Liver (tissue), 9 donors: ENCODE results near the gene TNFRSF1B. TPM values are rescaled to one million over a fixed set of nuclear protein-coding genes. Genes with fewer than 3 reads are reported as not detected.

Source experiments
- DNase-seq: peaks from one replicate; pipeline ENCODE4 v3.0.0-alpha.2; 2017; ENCODE audit warnings: low spot score
- H3K27ac ChIP-seq, 2 donors: one replicate each; pipeline ENCODE4 v1.7.0; 2013; ENCODE audit warnings: inconsistent platforms in 2 of 2, low read length in 2 of 2, control low read depth in 1 of 2, low read depth in 1 of 2, mild to moderate bottlenecking in 1 of 2
- H3K27me3 ChIP-seq, 4 donors: one replicate each; pipeline versions ENCODE4 v1.6.1 to v1.7.0; 2013; ENCODE audit warnings: low read length in 3 of 4, inconsistent platforms in 1 of 4, mild to moderate bottlenecking in 1 of 4, moderate library complexity in 1 of 4; ENCODE audit not compliant: control insufficient read depth in 4 of 4, insufficient read depth in 4 of 4
- H3K36me3 ChIP-seq, 4 donors: one replicate each; pipeline versions ENCODE4 v1.6.1 to v1.7.0; 2013; ENCODE audit warnings: low read length in 3 of 4, mild to moderate bottlenecking in 3 of 4, low read depth in 1 of 4, moderate library complexity in 1 of 4; ENCODE audit not compliant: control insufficient read depth in 4 of 4, insufficient read depth in 3 of 4
- H3K4me1 ChIP-seq, 4 donors: one replicate each; pipeline versions ENCODE4 v1.6.1 to v1.7.0; 2013; ENCODE audit warnings: low read length in 3 of 4, mild to moderate bottlenecking in 3 of 4, moderate library complexity in 1 of 4; ENCODE audit not compliant: control insufficient read depth in 4 of 4, insufficient read depth in 4 of 4
- H3K4me3 ChIP-seq, 3 donors: one replicate each; pipeline versions ENCODE4 v1.6.1 to v1.7.0; 2013; ENCODE audit warnings: low read length in 3 of 3, control low read depth in 1 of 3, low read depth in 1 of 3, mild to moderate bottlenecking in 1 of 3
- H3K9ac ChIP-seq, 2 donors: one replicate each; pipeline ENCODE4 v1.7.0; 2013; ENCODE audit warnings: low read length in 2 of 2, mild to moderate bottlenecking in 2 of 2, moderate library complexity in 2 of 2, control low read depth in 1 of 2, low read depth in 1 of 2
- H3K9me3 ChIP-seq, 4 donors: one replicate each; pipeline versions ENCODE4 v1.6.1 to v1.7.0; 2013; ENCODE audit warnings: low read length in 3 of 4; ENCODE audit not compliant: control insufficient read depth in 4 of 4
- EGR1 ChIP-seq, 2 donors: IDR thresholded peaks; 2 replicates each; pipeline ENCODE4 v1.6.1; 2016 to 2018; ENCODE audit warnings: antibody characterized with exemption in 2 of 2, low read depth in 2 of 2
- FOXA1 ChIP-seq: IDR thresholded peaks from 2 replicates; pipeline ENCODE4 v1.6.1; 2016; ENCODE audit warnings: antibody characterized with exemption
- FOXA2 ChIP-seq: IDR thresholded peaks from 2 replicates; pipeline ENCODE4 v1.6.1; 2016; ENCODE audit warnings: antibody characterized with exemption
- GABPA ChIP-seq, 2 donors: IDR thresholded peaks in 1 of 2; conservative IDR thresholded peaks in 1 of 2; 2 replicates each; pipeline ENCODE4 v1.6.1; 2016; ENCODE audit warnings: antibody characterized with exemption in 2 of 2, mild to moderate bottlenecking in 1 of 2, moderate library complexity in 1 of 2
- HNF4A ChIP-seq, 2 donors: conservative IDR thresholded peaks; 2 replicates each; pipeline ENCODE4 v1.6.1; 2016; ENCODE audit warnings: antibody characterized with exemption in 2 of 2, mild to moderate bottlenecking in 2 of 2
- HNF4G ChIP-seq: IDR thresholded peaks from 2 replicates; pipeline ENCODE4 v1.6.1; 2016; ENCODE audit warnings: antibody characterized with exemption
- JUND ChIP-seq, 2 donors: IDR thresholded peaks; 2 replicates each; pipeline ENCODE4 v1.6.1; 2016; ENCODE audit warnings: antibody characterized with exemption in 2 of 2
- NR2F2 ChIP-seq: IDR thresholded peaks from 2 replicates; pipeline ENCODE4 v1.6.1; 2016; ENCODE audit warnings: antibody characterized with exemption
- RAD21 ChIP-seq, 2 donors: IDR thresholded peaks; 2 replicates each; pipeline ENCODE4 v1.6.1; 2016; ENCODE audit warnings: antibody characterized with exemption in 2 of 2, mild to moderate bottlenecking in 2 of 2
- RXRA ChIP-seq, 2 donors: IDR thresholded peaks; 2 replicates each; pipeline ENCODE4 v1.6.1; 2017 to 2018; ENCODE audit warnings: antibody characterized with exemption in 2 of 2, mild to moderate bottlenecking in 1 of 2
- SP1 ChIP-seq: IDR thresholded peaks from 2 replicates; pipeline ENCODE4 v1.6.1; 2018; ENCODE audit warnings: antibody characterized with exemption, mild to moderate bottlenecking
- TAF1 ChIP-seq: conservative IDR thresholded peaks from 2 replicates; pipeline ENCODE4 v1.6.1; 2016; ENCODE audit warnings: antibody characterized with exemption, mild to moderate bottlenecking
- YY1 ChIP-seq: IDR thresholded peaks from 2 replicates; pipeline ENCODE4 v1.6.1; 2016; ENCODE audit warnings: antibody characterized with exemption, mild to moderate bottlenecking
- WGBS: extraction: QIAGEN DNeasy Blood & Tissue Kit; methylation state at CpG from one replicate; pipeline ENCODE4 v1.1.7; 2013; 5-methylcytosine and 5-hydroxymethylcytosine counted together
- polyA plus RNA-seq, 2 donors: library from polyadenylated mRNA; stranded (reverse) in 1 of 2; unstranded in 1 of 2; fragments of 200-250 nt in 1 of 2; fragments of >200 nt in 1 of 2; fragmentation: Nextera tagmentation in 1 of 2; extraction: Ambion mirVana in 1 of 2; gene quantifications; one replicate each; pipeline versions ENCODE4 v1.2.1 to v1.2.3, GENCODE V29; 2013 to 2015
- total RNA-seq, 2 donors: library from RNA; depleted of rRNA; stranded (reverse); fragments of >200 nt; gene quantifications; one replicate each; pipeline ENCODE4 v1.2.3, GENCODE V29; 2014
- TF ChIP-seq, protein P1 (sequence below): fragments of 150-350 bp; IDR thresholded peaks from 2 replicates; pipeline ENCODE4 v1.5.1; 2017; ENCODE audit warnings: improper control_type of control experiment, low read depth, low read length; ENCODE audit not compliant: missing input control
- TF ChIP-seq, protein P2 (sequence below): IDR thresholded peaks from 2 replicates; pipeline ENCODE4 v1.6.1; 2016; ENCODE audit warnings: antibody characterized with exemption
- TF ChIP-seq, protein P3 (sequence below): IDR thresholded peaks from 2 replicates; pipeline ENCODE4 v1.6.1; 2016; ENCODE audit warnings: antibody characterized with exemption
- TF ChIP-seq, protein P4 (sequence below): IDR thresholded peaks from 2 replicates; pipeline ENCODE4 v1.6.1; 2016; ENCODE audit warnings: antibody characterized with exemption, mild to moderate bottlenecking
- TF ChIP-seq, protein P5 (sequence below): IDR thresholded peaks from 2 replicates; pipeline ENCODE4 v1.6.1; 2016; ENCODE audit warnings: antibody characterized with exemption
- donor health status: healthy.
- donor health status: healthy.
- donor health status: healthy.
- donor health status: healthy.
- donor health status: healthy.

TNFRSF1B gene
- total and polyA plus RNA-seq, 4 donors, result 7.2 to 19.6 (median 16.5) TPM

DNA sequence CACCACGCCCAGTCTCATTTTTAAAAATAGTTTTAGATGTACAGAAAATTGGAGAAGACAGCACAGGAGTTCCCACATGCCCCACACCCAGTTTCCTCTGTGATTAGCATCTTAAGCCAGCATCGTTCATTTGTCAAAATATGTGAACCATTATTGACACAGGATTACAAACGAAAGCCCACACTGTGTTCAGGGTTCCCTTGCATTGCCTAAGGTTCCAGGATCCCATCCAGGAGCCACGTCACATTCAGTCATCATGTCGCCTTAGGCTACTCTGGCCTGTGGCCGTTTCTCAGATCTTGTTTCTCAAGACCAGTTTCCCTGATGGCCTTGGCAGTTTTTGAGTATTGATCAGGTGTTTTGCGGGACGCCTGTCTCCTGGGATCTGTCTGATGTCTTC is 34.7 kb upstream of the TNFRSF1B start:
- 68% methylated on average over 8 of the region's 8 CpGs for WGBS
- DNase-seq, result no peak
- Histone ChIP-seq H3K36me3 (no peaks in the 10 kb centered on the region), H3K27ac (no peak overlapping the region), H3K9ac (no peak overlapping the region), H3K4me1 (peaks cover 3 to 12% (median 7%) of the 10 kb centered on the region in 4 donors), H3K27me3 (no peaks in the 10 kb centered on the region), H3K4me3 (no peak overlapping the region), H3K9me3 (no peaks in the 10 kb centered on the region)
- TF ChIP-seq, protein P1, sequence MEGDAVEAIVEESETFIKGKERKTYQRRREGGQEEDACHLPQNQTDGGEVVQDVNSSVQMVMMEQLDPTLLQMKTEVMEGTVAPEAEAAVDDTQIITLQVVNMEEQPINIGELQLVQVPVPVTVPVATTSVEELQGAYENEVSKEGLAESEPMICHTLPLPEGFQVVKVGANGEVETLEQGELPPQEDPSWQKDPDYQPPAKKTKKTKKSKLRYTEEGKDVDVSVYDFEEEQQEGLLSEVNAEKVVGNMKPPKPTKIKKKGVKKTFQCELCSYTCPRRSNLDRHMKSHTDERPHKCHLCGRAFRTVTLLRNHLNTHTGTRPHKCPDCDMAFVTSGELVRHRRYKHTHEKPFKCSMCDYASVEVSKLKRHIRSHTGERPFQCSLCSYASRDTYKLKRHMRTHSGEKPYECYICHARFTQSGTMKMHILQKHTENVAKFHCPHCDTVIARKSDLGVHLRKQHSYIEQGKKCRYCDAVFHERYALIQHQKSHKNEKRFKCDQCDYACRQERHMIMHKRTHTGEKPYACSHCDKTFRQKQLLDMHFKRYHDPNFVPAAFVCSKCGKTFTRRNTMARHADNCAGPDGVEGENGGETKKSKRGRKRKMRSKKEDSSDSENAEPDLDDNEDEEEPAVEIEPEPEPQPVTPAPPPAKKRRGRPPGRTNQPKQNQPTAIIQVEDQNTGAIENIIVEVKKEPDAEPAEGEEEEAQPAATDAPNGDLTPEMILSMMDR, result no peak
- no peak for TF ChIP-seq GABPA (IDR thresholded peaks at IDR 0.05 in 1 of 2, conservative IDR thresholded peaks at IDR 0.05 in 1 of 2)
- peak; percentile 68 for TF ChIP-seq FOXA2
- TF ChIP-seq, protein P2, sequence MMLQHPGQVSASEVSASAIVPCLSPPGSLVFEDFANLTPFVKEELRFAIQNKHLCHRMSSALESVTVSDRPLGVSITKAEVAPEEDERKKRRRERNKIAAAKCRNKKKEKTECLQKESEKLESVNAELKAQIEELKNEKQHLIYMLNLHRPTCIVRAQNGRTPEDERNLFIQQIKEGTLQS, result no peak
- TF ChIP-seq RXRA (IDR thresholded peaks at IDR 0.05), result peak in 1 of 2 donors; percentile 80
- no peak for TF ChIP-seq NR2F2
- TF ChIP-seq SP1, result no peak
- TF ChIP-seq, protein P3, sequence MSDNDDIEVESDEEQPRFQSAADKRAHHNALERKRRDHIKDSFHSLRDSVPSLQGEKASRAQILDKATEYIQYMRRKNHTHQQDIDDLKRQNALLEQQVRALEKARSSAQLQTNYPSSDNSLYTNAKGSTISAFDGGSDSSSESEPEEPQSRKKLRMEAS, result no peak
- TF ChIP-seq, protein P4, sequence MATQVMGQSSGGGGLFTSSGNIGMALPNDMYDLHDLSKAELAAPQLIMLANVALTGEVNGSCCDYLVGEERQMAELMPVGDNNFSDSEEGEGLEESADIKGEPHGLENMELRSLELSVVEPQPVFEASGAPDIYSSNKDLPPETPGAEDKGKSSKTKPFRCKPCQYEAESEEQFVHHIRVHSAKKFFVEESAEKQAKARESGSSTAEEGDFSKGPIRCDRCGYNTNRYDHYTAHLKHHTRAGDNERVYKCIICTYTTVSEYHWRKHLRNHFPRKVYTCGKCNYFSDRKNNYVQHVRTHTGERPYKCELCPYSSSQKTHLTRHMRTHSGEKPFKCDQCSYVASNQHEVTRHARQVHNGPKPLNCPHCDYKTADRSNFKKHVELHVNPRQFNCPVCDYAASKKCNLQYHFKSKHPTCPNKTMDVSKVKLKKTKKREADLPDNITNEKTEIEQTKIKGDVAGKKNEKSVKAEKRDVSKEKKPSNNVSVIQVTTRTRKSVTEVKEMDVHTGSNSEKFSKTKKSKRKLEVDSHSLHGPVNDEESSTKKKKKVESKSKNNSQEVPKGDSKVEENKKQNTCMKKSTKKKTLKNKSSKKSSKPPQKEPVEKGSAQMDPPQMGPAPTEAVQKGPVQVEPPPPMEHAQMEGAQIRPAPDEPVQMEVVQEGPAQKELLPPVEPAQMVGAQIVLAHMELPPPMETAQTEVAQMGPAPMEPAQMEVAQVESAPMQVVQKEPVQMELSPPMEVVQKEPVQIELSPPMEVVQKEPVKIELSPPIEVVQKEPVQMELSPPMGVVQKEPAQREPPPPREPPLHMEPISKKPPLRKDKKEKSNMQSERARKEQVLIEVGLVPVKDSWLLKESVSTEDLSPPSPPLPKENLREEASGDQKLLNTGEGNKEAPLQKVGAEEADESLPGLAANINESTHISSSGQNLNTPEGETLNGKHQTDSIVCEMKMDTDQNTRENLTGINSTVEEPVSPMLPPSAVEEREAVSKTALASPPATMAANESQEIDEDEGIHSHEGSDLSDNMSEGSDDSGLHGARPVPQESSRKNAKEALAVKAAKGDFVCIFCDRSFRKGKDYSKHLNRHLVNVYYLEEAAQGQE, result no peak
- TF ChIP-seq HNF4A (conservative IDR thresholded peaks at IDR 0.05), result peak in 1 of 2 donors; percentile 58
- no peak for TF ChIP-seq FOXA1
- TF ChIP-seq RAD21 (IDR thresholded peaks at IDR 0.05), result no peak
- TF ChIP-seq HNF4G, result no peak
- peak in 1 of 2 donors; percentile 12 for TF ChIP-seq JUND (IDR thresholded peaks at IDR 0.05)
- TF ChIP-seq TAF1, result no peak
- TF ChIP-seq EGR1 (IDR thresholded peaks at IDR 0.05; ENCODE audit: low read depth in 2 of 2), result no peak
- TF ChIP-seq, protein P5, sequence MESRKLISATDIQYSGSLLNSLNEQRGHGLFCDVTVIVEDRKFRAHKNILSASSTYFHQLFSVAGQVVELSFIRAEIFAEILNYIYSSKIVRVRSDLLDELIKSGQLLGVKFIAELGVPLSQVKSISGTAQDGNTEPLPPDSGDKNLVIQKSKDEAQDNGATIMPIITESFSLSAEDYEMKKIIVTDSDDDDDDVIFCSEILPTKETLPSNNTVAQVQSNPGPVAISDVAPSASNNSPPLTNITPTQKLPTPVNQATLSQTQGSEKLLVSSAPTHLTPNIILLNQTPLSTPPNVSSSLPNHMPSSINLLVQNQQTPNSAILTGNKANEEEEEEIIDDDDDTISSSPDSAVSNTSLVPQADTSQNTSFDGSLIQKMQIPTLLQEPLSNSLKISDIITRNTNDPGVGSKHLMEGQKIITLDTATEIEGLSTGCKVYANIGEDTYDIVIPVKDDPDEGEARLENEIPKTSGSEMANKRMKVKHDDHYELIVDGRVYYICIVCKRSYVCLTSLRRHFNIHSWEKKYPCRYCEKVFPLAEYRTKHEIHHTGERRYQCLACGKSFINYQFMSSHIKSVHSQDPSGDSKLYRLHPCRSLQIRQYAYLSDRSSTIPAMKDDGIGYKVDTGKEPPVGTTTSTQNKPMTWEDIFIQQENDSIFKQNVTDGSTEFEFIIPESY, result no peak
- peak; percentile 11 for TF ChIP-seq YY1
